Measurements from ENCODE around the gene KDM6A.

DNA sequence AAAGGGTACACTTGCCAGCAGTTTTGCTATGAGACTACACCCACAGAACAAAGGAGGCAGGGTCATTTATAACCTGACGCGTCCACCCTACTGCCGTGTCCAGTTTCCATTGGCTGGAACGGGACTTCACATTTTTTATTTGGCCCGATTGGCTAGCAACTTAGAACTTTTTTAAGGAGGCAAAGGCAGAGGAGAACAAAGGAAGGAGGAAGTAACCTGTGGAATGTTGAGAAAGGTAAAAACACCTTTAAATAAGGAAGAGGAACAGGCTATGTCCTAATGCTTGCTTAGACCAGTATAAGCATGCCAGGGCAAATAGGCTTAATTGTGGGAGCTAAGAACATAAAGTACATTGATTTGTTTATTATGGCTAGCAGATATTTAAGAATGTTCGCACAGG is 18.7 kb downstream of the KDM6A start:
- TF ChIP-seq TCF7L2 (IDR thresholded peaks at IDR 0.05; ENCODE audit: low read depth, low read length) (no peak), CTCF (IDR thresholded peaks at IDR 0.05) (no peak), POLR2AphosphoS5 (IDR thresholded peaks at IDR 0.05; ENCODE audit: low read depth, low read length) (no peak), REST (IDR thresholded peaks at IDR 0.05; ENCODE audit: insufficient read depth in 1 of 2, low read depth in 2 of 2, low read length in 1 of 2) (no peak), SIN3A (IDR thresholded peaks at IDR 0.05; ENCODE audit: borderline replicate concordance, insufficient read depth, low read depth, low read length) (no peak)
